Fibroblast of pulmonary artery (primary cell): ENCODE measurements around the gene CAMKK2.
"Not testable (repeated sequence)": the region's sequence is repeated elsewhere in the genome, so short reads cannot be mapped to it uniquely, and the experiment has no call there.

Experiments
- DNase-seq: peaks from one replicate; pipeline ENCODE4 v3.0.0-alpha.2; 2010; ENCODE audit warnings: low read depth
- H3K4me3 ChIP-seq: replicated peaks from 2 replicates; pipeline ENCODE4 v1.5.1; 2011; ENCODE audit warnings: low read depth, mild to moderate bottlenecking, control low read depth, low read length, moderate library complexity
- CTCF ChIP-seq: IDR thresholded peaks from 2 replicates; pipeline ENCODE4 v1.5.1; 2011; ENCODE audit warnings: mild to moderate bottlenecking, control low read depth, low read length, inconsistent platforms; ENCODE audit errors: missing control alignments

Gene CAMKK2

GRCh38 chr12:121318121-121318520 lies 21.6 kb upstream of the CAMKK2 start:
- DNase-seq, result no peak
- no peak for TF ChIP-seq CTCF
- H3K4me3 ChIP-seq, result no peak overlapping the region

DNA sequence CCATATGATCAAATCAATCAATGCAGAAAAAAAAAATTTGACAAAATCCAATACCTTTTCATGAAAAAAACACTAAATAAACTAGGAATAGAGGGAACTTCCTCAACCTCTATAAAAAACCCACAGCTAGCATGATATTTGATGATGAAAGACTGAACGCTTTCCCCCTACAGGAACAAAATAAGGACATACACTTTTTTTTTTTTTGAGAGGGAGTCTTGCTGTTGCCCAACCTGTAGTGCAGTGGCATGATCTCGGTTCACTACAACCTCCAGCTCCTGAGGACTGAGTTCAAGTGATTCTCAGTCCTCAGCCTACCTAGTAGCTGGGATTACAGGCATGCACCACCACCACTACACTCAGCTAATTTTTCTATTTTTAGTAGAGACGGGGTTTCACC lies 17.9 kb upstream of the CAMKK2 start:
- no peak for DNase-seq
- TF ChIP-seq CTCF, result no peak

GRCh38 chr12:121310231-121310630 lies 13.7 kb upstream of the CAMKK2 start:
- H3K4me3 ChIP-seq, result not testable (repeated sequence)

More for the DNA sequence above, 17.9 kb upstream of the CAMKK2 start:
- H3K4me3 ChIP-seq, result no peak overlapping the region

GRCh38 chr12:121307397-121307796 lies 10.9 kb upstream of the CAMKK2 start:
- H3K4me3 ChIP-seq, DNase-seq: not testable (repeated sequence)

More at GRCh38 chr12:121310231-121310630, 13.7 kb upstream of the CAMKK2 start:
- DNase-seq, result not testable (repeated sequence)

DNA sequence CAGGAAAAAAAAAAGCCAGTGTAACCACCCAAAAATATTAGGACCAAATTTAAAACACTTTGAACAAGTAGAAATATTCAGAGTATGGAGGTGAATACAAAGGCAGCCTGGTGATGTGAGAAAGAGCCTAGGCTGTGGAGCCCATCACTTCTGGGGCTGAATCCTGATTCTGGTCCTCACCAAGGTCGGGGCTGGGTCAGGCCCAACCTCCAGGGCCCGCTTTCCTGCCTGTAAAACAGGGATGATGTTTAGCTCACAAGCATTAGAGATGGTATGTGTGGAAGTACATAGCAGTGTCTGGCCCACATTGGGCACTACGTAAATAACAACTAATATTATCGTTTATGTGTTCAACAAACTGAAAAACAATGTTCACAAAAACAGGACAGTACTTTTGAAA lies 7.8 kb upstream of the CAMKK2 start:
- no peak overlapping the region for H3K4me3 ChIP-seq
- no peak for TF ChIP-seq CTCF
- DNase-seq, result no peak

- no peak overlapping the region for H3K4me3 ChIP-seq
- TF ChIP-seq CTCF, result no peak
- DNase-seq, result no peak
These were observed 5.4 kb upstream of the CAMKK2 start for GRCh38 chr12:121301876-121302275.

DNA sequence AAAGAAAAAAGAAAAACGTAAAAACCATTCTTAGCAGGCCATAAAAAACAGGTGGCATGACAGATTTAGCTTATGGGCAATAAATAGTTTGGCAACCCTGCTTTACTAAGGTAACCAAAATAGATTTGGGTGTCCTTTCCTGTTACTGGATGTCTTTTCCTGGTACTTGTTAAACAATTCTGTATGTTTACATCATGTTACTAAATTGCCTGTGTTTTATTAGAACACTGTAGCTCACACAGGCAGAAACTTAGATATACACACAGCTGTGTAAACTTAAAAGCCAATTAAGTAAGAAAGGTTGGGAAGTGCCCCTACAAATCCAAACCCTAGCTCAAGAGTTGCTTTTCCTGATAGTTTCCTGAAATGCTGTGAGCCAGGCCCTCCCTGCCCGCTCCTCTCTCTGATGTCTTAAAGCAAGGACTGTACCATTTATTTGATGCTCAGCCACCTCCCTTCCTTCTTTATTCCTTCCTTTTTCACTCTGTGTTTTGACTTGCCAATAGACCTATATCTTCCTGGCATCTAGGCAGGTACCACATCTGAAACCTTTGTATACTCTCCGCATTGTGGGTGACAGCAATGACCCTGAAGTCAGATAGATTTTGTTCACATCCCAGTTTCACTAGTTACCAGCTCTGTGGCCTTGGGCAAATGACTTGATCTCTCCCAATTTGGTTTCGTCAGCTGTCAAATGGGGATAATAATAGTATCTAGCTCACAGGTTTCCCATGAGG lies 3.7 kb upstream of the CAMKK2 start:
- H3K4me3 ChIP-seq, result no peak overlapping the region
- no peak for TF ChIP-seq CTCF
- no peak for DNase-seq

DNA sequence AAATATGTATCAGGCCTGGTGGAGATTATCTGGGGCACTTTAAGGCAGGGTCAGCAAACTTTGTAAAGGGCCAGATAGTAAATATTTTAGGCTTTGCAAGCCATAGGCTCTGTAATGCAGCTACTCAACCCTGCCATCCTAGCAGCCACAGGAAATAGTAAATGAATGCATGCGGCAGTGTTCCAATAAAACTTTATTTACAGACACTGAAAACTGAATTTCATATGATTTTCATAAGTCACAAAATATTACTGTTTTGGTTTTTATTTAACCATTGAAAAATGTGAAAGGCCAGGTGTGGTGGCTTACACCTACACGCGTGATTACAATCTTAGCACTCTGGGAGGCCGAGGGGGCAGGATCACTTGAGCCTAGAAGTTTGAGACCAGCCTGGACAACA lies 3.2 kb upstream of the CAMKK2 start:
- H3K4me3 ChIP-seq, result no peak overlapping the region
- no peak for DNase-seq
- no peak for TF ChIP-seq CTCF

GRCh38 chr12:121298411-121298810 lies 1.9 kb upstream of the CAMKK2 start:
- not testable (repeated sequence) for DNase-seq, H3K4me3 ChIP-seq
